ENCODE measurements around the gene SOX15.

The SOX15 gene

DNA sequence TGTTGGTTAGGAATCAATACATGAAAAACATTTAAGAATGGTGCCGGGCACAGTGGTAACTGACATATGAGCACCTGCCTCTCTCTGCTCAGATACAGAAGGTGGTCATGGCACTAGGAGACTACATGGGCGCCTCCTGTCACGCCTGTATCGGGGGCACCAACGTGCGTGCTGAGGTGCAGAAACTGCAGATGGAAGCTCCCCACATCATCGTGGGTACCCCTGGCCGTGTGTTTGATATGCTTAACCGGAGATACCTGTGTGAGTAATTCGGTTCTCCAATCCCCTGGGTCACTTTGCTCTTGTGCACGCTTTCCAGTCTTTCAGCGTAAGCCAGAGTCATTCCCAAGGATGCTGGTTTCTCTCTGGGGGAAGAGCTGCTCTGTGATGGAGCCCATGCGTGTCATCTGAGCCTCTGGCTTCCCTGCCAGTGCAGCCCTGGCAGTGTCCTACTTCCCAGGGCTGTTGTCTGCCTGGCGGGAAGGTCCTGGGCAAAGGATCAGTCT, 13.4 kb downstream of the SOX15 start:
- DNase-seq: no peak

DNA sequence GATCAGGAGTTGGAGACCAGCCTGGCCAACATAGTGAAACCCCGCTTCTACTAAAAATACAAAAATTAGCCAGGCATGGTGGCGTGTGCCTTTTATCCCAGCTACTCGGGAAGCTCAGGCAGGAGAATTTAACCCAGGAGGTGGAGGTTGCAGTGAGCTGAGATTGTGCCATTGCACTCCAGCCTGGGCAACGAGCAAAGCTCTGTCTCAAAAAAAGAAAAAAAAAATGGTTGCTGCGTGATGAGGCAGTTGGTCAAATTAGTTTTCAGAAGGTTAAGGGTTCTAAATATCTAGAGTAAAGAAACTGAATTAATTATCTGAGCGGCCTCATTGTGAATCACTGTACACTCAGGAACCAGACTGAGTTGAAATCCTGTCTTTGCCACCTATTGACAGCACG, 13.9 kb downstream of the SOX15 start:
- no peak for DNase-seq

DNA sequence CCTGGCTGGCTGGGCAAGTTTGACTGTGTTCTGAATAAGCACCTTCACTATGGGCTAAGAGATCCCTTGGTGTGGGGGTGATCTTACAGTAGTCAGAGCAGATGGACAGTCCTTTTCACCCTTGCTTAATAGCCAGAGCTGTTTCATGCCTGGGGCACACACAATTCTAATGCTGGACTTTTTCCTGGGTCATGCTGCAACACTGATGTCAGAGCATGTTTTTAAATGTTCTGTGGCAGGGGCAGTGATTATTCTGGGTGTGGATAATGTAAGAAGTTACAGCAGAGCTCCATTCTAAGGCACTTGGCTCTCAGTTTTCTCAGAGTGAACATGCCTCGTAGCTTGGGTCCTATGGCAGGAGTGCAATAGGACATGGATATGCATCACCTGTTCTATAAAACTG, 14.4 kb downstream of the SOX15 start:
- no peak for DNase-seq

DNA sequence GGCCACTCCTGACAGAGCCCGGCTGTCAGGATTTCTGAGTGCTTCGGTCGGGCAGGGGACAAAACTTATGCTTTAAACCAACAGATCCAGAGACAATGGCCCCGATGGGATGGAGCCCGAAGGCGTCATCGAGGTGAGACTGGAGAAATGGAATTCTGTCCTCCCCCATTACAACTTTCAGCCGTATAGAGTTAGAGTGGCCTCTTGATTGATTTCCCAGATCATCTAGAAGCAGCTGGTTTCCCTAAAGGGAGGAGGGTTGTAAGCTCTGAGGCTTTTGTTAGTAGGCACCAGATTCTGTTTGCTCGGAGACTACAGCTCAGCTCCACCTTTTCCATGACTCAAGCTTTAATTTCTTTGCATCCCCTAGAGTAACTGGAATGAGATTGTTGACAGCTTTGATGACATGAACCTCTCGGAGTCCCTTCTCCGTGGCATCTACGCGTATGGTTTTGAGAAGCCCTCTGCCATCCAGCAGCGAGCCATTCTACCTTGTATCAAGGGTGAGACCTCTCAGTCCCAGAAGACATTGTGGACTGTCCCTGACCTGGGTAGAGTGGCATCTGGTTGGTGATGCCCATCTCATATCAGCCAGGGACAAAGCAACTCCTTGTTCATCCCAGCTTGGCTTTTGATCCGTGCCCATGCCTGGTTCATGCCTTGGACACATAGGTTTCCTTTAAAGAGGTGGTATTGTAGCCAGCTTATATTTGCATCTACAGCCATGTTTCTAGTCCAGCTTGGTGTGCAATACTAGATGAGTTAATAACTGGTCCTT, 15.5 kb downstream of the SOX15 start:
- DNase-seq: no peak

DNA sequence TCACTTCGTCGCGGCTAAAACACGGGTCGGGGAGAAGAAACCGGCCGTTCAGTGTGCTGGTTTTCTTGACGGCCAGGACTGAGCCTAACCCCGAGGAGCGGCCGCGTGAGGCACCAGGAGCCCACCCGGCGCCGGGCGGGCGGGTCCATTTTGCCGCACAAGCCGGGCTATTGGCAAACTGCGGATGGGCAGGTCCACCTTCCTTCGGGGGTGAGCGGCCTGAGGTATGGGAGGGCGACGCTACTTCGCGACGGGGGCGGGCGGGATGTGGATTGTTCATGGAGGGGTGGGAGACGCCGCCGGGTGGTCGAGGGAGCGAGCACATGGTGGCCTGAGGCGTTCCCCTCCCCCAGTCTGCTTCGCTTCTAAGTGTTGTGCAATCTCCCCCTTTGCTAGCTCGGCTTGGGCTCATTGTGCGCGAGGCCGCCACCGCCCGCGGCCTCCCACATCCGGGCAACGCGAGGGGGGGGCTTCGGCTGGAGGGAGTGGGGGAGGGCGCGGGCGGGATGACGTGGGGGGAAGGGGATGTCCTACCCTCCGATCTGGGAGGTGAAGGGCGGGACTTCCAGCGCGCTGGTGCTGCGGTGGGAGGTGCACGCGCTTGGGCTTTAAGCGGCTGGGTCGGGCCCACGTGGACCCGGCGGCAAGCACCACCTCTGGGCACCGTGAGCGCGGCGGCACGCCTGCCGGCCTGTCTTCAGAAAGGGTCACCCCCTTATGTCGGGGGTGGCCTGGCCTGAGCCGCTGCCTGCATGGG, 16.4 kb downstream of the SOX15 start:
- DNase-seq: peak; percentile 80

DNA sequence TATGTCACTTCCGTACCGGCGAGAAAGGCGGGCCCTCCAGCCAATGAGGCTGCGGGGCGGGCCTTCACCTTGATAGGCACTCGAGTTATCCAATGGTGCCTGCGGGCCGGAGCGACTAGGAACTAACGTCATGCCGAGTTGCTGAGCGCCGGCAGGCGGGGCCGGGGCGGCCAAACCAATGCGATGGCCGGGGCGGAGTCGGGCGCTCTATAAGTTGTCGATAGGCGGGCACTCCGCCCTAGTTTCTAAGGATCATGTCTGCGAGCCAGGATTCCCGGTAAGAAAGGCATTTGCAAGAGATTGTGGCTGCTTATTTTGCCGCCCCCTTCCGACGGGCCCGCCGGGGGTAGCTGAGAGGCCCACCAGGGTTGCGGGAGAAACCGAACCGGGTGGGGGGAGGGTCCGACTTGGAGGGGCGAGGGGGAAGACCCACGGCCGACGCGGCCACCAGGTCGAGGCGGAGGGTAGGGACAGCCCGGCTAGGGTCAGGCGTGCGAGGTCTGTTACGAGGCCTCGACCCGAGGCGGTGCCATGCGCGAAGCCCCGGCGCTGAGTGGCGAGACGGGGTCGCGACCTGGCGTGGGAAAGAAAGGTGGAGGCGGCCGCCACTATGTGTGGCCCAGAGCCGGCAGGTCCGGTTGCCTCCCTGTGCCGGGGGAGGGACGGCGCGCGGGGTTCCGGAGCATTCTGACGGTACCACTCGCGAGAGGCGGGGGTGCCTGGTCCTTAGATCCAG, 17.1 kb downstream of the SOX15 start:
- DNase-seq: peak; percentile 96

DNA sequence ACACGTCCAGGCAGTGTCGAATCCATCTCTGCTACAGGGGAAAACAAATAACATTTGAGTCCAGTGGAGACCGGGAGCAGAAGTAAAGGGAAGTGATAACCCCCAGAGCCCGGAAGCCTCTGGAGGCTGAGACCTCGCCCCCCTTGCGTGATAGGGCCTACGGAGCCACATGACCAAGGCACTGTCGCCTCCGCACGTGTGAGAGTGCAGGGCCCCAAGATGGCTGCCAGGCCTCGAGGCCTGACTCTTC, 17.6 kb downstream of the SOX15 start:
- no peak for DNase-seq

DNA sequence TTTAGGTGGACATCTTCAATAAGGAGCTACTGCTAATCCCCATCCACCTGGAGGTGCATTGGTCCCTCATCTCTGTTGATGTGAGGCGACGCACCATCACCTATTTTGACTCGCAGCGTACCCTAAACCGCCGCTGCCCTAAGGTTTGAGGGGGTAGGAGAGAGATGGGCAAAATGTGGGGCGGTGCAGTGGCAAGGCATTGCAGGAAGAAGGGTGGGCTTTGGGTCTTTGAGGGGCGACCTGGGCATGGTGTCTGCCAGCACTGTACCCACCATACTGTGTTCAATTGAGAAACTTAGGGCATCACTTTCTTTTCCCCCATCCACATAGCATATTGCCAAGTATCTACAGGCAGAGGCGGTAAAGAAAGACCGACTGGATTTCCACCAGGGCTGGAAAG, 19.5 kb downstream of the SOX15 start:
- no peak for DNase-seq

DNA sequence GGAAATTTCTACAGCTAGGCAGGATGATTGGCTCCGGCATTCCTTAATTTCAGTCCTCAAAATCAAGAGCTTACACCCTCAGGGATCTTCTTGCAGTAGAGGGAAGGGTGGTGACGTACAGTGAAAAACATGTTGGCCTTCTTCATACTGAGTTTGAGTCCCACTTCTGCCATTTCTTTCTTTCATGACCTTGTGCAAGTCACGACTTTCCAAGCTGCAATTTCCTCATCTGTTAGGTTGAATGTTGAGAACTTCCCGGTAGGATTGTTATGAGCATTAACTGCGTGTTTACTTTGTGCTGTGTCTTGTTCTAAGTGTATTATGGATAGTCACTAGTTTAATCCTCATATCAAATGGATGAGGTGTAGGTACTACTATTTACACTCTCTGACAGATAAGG, 20.3 kb downstream of the SOX15 start:
- DNase-seq: no peak

DNA sequence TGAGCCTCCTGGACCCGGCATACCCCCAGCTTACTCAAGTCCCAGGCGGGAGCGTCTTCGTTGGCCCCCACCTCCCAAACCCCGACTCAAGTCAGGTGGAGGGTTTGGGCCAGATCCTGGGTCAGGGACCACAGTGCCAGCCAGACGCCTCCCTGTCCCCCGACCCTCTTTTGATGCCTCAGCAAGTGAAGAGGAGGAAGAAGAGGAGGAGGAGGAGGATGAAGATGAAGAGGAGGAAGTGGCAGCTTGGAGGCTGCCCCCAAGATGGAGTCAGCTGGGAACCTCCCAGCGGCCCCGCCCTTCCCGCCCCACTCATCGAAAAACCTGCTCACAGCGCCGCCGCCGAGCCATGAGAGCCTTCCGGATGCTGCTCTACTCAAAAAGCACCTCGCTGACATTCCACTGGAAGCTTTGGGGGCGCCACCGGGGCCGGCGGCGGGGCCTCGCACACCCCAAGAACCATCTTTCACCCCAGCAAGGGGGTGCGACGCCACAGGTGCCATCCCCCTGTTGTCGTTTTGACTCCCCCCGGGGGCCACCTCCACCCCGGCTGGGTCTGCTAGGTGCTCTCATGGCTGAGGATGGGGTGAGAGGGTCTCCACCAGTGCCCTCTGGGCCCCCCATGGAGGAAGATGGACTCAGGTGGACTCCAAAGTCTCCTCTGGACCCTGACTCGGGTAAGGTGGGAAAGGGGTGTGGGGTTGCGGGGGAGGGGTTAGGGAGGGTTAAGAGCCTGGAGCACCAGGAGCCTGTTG, 26.6 kb downstream of the SOX15 start:
- no peak for DNase-seq

DNA sequence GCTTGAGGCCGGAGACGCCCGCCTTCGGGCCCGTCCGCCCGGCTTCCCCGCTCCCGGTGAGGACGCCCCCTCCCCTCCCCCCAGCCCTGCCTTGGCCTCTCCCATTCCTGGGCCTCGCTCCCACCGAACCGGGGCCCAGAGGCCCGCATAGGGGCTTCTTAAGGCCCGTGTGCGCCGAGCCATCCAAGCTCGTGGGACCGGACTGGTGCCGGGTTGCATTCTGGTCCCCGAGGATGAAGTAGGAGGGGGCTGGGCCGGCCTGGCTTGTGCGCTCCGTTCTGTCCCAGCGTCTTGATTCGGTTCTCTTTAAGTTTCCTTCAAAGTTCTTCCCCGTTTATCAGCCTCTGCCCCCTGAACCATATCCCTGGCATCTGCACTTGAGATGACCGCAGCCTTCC, 27.7 kb downstream of the SOX15 start:
- DNase-seq: no peak

DNA sequence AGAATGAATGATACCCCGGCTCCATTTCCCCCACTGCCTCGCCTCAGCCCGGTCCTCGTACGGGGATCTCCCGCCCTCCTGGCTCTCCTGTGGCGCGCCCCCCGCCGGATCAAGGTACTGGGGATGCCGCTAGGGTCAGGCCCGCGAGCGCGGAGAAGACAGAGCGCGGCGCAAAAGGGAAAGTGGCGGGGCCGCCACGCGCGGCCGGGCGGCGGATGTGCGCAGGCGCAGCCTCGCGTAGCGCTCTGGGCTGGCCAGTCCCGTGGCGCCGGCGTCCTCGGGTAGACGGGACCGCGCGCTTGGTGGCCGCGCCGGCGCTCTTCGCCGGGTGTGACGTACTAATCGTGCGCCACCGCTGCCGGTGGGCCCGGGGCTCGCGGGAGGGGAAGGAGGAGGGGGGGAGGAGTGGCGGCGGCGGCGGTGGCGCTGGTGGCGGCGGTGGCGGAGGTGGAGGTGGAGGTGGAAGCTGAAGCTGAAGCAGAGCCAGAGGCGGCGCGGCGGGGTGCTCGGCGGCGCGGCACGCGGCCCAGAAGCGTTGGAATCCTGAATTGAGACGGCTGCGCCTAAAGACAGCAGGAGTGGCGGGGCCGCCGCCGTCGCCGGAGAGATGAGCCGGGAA, 28.2 kb downstream of the SOX15 start, which contains the start of gene SENP3:
Gene SENP3, plus strand, starts transcription at position 331 of the 619 bp plus-strand sequence. CDS start 1,158 bp downstream, outside the sequence.
- DNase-seq: peak; percentile 70

DNA sequence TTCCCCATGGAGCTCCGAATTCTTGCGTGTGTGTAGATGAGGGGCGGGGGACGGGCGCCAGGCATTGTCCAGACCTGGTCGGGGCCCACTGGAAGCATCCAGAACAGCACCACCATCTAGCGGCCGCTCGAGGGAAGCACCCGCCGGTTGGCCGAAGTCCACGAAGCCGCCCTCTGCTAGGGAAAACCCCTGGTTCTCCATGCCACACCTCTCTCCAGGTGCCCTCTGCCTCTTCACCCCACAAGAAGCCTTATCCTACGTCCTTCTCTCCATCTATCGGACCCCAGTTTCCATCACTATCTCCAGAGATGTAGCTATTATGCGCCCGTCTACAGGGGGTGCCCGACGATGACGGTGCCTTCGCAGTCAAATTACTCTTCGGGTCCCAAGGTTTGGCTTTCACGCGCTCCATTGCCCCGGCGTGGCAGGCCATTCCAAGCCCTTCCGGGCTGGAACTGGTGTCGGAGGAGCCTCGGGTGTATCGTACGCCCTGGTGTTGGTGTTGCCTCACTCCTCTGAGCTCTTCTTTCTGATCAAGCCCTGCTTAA, 28.8 kb downstream of the SOX15 start:
- peak; percentile 84 for DNase-seq

DNA sequence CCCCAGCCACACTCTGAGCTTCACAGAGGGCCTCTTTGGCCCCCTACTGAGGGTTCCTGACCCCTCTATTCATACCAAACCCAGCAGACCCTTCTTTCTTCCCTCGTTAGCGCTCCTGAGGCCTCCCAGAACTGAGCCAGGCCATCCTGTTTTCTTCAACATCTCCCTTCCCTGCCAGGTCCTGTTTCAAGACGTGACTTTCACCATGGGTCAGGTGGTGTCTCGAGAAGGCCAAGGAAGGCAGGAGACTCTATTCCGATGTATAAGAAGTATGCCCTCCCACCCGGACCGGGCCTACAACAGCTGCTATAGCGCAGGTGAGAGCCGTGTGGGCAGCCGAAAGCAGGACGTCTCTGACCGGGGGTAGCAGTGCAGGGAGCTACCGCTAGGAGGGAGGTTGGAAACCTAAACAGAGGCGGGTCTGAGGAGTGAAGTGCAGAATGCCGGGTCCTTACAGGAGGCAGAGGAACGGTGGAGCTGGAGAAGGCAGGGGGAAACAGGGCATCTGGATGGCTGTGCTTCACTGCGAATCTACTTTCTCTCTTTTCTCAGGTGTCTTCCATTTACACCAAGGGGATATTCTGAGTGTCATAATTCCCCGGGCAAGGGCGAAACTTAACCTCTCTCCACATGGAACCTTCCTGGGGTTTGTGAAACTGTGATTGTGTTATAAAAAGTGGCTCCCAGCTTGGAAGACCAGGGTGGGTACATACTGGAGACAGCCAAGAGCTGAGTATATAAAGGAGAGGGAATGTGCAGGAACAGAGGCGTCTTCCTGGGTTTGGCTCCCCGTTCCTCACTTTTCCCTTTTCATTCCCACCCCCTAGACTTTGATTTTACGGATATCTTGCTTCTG, 29.5 kb downstream of the SOX15 start:
- DNase-seq: no peak

DNA sequence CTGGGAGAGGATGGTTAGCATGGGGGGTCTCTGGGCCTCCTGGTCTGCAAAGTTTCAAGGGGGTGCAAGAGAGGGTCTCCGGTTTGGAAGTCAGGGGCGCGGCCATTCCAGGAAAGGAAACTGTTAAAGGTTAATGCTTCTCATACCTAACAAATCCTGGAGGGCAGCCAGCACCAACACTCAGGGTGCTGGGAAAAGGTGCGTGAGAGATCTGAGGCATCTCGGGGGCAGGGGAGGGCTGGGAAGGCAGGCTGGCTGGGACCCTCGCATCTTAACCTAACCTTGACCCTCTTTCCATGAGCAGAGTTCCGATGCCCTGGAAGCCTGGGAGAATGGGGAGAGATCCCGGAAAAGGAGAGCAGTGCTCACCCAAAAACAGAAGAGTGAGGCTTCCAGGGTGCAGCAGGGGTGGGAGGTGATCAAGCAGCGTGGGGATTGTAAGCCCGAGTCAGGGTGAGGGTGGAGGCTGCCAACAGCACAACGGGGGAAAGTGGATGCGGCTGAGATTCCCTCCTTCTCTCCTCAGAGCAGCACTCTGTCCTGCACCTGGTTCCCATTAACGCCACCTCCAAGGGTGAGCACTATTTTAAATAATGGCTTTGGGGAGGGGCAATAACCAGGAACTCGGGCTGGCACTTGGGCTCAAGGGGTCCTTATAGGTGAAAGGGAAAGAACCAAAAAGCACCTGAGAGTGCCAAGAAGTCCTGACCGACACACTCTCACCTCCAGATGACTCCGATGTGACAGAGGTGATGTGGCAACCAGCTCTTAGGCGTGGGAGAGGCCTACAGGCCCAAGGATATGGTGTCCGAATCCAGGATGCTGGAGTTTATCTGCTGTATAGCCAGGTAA, 30.3 kb downstream of the SOX15 start:
- DNase-seq: no peak

DNA sequence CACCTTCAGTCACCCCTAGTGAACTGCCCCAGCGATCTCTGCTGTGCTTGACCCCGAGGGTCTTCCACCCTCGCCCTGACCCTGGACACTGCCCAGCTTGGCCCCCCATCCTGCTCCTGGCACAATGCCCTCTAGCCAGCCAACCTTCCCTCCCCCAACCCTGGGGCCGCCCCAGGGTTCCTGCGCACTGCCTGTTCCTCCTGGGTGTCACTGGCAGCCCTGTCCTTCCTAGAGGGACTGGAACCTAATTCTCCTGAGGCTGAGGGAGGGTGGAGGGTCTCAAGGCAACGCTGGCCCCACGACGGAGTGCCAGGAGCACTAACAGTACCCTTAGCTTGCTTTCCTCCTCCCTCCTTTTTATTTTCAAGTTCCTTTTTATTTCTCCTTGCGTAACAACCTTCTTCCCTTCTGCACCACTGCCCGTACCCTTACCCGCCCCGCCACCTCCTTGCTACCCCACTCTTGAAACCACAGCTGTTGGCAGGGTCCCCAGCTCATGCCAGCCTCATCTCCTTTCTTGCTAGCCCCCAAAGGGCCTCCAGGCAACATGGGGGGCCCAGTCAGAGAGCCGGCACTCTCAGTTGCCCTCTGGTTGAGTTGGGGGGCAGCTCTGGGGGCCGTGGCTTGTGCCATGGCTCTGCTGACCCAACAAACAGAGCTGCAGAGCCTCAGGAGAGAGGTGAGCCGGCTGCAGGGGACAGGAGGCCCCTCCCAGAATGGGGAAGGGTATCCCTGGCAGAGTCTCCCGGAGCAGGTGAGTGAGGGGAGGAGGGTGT, 31.2 kb downstream of the SOX15 start, which contains the start of gene TNFSF13:
Gene TNFSF13, plus strand, starts transcription at position 207 of the 776 bp plus-strand sequence. Its CDS starts 290 bp downstream, at position 497.
- no peak for DNase-seq

DNA sequence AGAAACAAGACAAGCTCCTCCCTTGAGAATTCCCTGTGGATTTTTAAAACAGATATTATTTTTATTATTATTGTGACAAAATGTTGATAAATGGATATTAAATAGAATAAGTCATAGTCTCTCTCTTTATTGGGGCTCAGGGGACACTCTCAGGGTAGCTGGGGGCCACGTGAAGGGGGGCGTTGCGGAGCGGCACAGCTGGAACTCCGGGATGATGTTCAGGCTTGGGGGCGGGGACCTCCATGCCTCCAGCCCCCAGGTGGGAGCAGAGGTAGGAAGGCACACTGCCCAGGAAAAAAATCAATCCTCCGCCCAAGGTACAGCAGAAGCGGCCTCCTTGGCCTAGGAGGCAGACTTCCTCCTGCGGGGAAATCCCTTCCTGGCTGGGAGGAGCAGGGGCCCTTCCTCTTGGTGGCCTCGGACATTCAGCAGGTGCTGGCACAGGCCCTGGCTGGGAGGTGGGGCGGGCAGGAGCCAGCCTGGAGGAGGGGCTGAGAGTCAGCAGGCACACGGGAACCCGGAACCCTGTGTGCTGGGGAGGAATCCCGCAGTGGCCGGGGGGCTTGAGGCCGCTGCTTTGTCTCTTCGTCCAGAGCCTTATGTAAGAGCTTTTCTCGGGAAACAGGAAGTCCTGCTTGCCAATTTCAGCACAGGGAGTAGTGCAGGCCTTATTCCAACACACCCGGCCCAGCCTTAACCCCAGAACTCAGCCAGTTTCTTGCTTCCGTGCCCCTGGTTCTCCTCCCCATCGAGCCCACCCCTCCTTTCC, 31.9 kb downstream of the SOX15 start:
- DNase-seq: no peak

DNA sequence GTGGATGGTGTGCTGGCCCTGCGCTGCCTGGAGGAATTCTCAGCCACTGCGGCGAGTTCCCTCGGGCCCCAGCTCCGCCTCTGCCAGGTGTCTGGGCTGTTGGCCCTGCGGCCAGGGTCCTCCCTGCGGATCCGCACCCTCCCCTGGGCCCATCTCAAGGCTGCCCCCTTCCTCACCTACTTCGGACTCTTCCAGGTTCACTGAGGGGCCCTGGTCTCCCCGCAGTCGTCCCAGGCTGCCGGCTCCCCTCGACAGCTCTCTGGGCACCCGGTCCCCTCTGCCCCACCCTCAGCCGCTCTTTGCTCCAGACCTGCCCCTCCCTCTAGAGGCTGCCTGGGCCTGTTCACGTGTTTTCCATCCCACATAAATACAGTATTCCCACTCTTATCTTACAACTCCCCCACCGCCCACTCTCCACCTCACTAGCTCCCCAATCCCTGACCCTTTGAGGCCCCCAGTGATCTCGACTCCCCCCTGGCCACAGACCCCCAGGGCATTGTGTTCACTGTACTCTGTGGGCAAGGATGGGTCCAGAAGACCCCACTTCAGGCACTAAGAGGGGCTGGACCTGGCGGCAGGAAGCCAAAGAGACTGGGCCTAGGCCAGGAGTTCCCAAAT, 32.6 kb downstream of the SOX15 start:
- no peak for DNase-seq
